COLO829 (cell line): ENCODE measurements around the gene SSTR5.

Experiments
- DNase-seq: peaks from one replicate; pipeline ENCODE4 v3.0.0; 2012; ENCODE audit warnings: low spot score

The SSTR5 gene

GRCh38 chr16:1055557-1055924, 17.0 kb upstream of the SSTR5 start:
- no peak for DNase-seq

DNA sequence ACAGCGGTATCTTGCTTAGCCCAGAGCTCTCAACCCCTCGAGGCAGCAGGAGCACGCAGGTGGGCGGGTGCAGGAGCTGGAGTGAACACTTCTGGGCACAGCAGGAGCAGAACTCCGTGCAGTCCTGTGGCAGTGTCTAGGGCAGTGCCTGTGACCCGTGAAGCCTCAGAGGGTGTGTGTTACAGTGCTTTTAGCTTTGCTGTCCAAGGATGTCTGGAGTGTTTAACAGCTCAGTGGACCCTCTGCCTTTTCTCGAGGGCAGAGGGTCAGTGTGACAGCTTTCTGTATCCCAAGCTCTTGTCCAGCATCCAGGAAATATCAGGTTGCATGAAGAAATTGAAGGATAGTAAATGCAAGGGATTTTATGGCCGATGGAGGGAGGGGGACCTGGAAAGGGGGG, 16.4 kb upstream of the SSTR5 start:
- no peak for DNase-seq

GRCh38 chr16:1057252-1057932, 15.2 kb upstream of the SSTR5 start:
- DNase-seq, result peak; percentile 37

GRCh38 chr16:1058216-1058615, 14.3 kb upstream of the SSTR5 start:
- DNase-seq, result no peak

DNA sequence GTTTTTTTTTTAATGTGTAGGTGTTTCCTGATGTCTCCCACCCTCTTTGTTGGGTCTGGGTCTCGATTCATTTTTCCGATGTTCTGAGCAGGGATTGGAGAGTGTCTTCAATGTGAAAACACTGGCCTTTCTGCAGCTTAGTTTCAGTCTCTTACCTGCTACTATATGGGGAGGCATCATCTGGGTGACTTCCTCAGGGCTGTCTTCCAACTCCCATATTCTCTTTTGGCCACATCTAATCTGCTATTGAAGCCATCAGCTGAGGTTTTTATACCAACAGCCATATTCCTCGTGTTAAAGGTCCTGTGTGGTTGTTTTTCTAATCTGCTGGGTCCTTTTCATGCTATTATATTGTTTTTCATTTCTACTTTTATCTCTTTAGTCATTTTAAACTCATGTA, 13.2 kb upstream of the SSTR5 start:
- DNase-seq, result no peak

- DNase-seq, result no peak
These were observed 11.9 kb upstream of the SSTR5 start for GRCh38 chr16:1060416-1061340.

GRCh38 chr16:1061769-1062505, 10.6 kb upstream of the SSTR5 start:
- no peak for DNase-seq

GRCh38 chr16:1062895-1063294, 9.7 kb upstream of the SSTR5 start:
- DNase-seq, result no peak

- DNase-seq, result no peak
These were observed 8.8 kb upstream of the SSTR5 start for GRCh38 chr16:1063728-1064127.

GRCh38 chr16:1065469-1066128, 6.9 kb upstream of the SSTR5 start:
- no peak for DNase-seq

- DNase-seq, result no peak
These were observed 5.9 kb upstream of the SSTR5 start for GRCh38 chr16:1066584-1067172.

DNA sequence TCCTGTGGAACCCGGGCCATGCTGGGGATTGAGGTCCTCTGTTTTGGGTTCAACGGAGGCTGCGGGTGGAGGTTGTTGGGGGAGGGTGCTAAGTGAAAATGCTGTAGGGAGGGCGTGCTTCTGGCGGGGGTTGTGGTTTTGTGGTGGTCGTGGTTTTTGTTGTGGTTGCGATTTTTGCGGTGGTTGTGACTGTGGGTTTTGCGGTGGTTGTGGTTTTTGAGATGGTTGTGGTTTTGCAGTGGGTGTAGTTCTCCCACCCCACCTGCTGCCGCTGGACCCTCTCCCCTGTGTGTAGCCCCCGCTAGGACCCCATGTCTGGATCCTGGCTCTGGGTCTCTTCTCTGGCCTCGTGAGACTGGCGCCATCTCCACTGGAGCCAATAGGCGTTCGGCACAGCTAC, 4.9 kb upstream of the SSTR5 start:
- no peak for DNase-seq

DNA sequence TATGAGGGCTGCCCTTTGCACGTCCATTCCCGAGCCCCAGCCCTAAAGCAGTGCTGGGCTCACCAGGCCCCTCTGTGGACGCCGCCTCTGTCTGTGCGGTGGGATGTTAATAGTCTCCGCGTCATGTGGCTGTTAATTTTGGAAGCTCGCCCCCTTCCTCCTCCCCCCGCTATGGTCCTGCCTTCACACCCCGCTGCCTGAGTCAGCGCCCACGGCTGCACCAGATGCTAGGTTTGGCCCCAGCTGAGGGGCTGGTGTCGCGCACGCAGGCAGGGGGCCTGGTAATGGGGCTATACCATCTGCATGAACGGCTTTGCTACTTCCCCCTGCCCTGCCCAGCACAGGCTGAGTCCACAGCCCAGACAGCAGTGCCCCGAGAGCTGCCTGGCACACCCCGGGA, 4.1 kb upstream of the SSTR5 start:
- no peak for DNase-seq

- no peak for DNase-seq
These were observed 3.4 kb upstream of the SSTR5 start for GRCh38 chr16:1069154-1069553.

- DNase-seq, result no peak
These were observed 2.3 kb upstream of the SSTR5 start for GRCh38 chr16:1070084-1070863.

GRCh38 chr16:1070864-1071408, 1.6 kb upstream of the SSTR5 start:
- DNase-seq, result no peak

DNA sequence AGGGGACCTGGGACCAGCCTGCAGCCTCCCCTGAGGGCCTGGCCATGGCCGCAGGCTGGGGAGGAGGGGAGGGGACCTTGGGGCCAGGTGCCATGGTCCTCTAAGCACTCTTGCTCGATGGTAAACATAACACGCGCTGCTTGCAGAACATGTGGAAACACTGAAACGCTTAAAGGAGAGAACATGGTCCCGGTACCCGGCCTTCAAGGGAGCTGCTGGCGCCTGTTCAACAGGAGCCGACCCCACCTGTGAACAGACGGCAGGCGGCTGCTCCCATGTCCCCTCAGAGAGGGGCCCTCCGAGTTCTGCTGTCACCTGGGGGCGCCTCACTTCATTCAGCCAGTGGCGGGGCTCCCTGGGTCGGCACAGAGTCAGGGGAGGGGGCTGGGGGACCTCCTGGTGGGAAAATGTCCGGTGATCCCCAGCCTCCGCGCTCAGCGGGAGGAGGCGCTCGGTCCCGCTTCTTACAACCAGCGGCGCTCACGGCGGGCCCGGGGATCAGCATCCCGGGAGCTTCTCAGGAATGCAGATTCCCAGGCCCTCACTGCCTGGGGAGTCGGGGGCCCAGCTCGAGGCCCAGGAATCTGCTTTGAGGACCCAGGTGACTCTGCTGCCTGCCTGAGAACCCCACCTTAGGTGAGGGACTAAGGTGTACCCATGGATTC, 854 bp upstream of the SSTR5 start:
- no peak for DNase-seq

GRCh38 chr16:1073262-1073558, 663 bp downstream of the SSTR5 start:
- DNase-seq, result no peak

GRCh38 chr16:1073566-1074378, 1.2 kb downstream of the SSTR5 start:
- no peak for DNase-seq

DNA sequence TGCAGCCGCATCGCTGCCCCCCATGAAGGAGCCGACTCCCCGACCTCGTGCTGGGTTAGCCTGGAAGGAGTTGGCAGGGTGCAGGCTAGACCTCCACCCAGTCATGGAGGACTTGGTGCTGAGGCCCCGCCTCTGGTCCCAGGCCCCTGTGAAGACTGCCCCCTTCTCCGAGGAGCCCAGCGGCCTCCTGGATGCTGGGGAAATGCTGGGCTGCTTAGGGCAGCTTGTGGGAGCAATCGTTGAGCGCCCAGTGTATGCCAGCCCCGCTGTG, 1.8 kb downstream of the SSTR5 start:
- DNase-seq, result no peak
